ENCODE measurements around the gene DDX41. TPM values are rescaled to one million over a fixed set of nuclear protein-coding genes. Genes with fewer than 3 reads are reported as not detected.

Gene DDX41
- total and polyA plus RNA-seq, 8 donors = 54.9 to 263 (median 82.0) TPM

- H3K9me3 ChIP-seq = peaks cover 0 to 8% (median 4%) of the 10 kb centered on the region in 4 donors
- no peak for DNase-seq
- intact Hi-C loops (cut with DNase I; ENCODE audit: low total_unique reads) = no loop called here
- peaks cover 18 to 28% (median 25%) of the 10 kb centered on the region in 4 donors for H3K4me1 ChIP-seq
- no peak overlapping the region for H3K4me3 ChIP-seq
- no peaks in the 10 kb centered on the region for H3K27me3 ChIP-seq
- 47 to 57% (median 54%) methylated on average over 4 of the region's 4 CpGs for WGBS, 5 donors
- TF ChIP-seq EP300 (IDR thresholded peaks at IDR 0.05) (no peak), CTCF (IDR thresholded peaks at IDR 0.05) (no peak), POLR2AphosphoS5 (IDR thresholded peaks at IDR 0.05) (no peak), POLR2A (IDR thresholded peaks at IDR 0.05) (no peak)
- H3K36me3 ChIP-seq = peaks cover 0 to 7% (median 1%) of the 10 kb centered on the region in 4 donors
- H3K27ac ChIP-seq = no peak overlapping the region
Measured at GRCh38 chr5:177557041-177557647, 40.4 kb upstream of the DDX41 start.

- intact Hi-C loops (cut with DNase I; ENCODE audit: low total_unique reads) = no loop called here
- no peak for DNase-seq
- H3K27me3 ChIP-seq = no peaks in the 10 kb centered on the region
- H3K9me3 ChIP-seq = no peaks in the 10 kb centered on the region
- 82 to 98% (median 94%) methylated on average over 5 of the region's 5 CpGs for WGBS, 5 donors
- no peak overlapping the region for H3K27ac ChIP-seq
- peaks cover 18 to 42% (median 33%) of the 10 kb centered on the region in 4 donors for H3K4me1 ChIP-seq
- H3K36me3 ChIP-seq = peaks cover 5 to 14% (median 8%) of the 10 kb centered on the region in 4 donors
- no peak for TF ChIP-seq CTCF (IDR thresholded peaks at IDR 0.05)
- TF ChIP-seq POLR2AphosphoS5 (IDR thresholded peaks at IDR 0.05) = no peak
- TF ChIP-seq EP300 (IDR thresholded peaks at IDR 0.05) = no peak
- TF ChIP-seq POLR2A (IDR thresholded peaks at IDR 0.05) = no peak
- no peak overlapping the region for H3K4me3 ChIP-seq
Measured at GRCh38 chr5:177555665-177556064, 38.9 kb upstream of the DDX41 start.

GRCh38 chr5:177555228-177555627, 38.5 kb upstream of the DDX41 start:
- no peak overlapping the region for H3K27ac ChIP-seq
- intact Hi-C loops (cut with DNase I; ENCODE audit: low total_unique reads) = no loop called here
- no peaks in the 10 kb centered on the region for H3K9me3 ChIP-seq
- WGBS, 5 donors = 81 to 90% (median 87%) methylated on average over 2 of the region's 2 CpGs
- peaks cover 18 to 46% (median 35%) of the 10 kb centered on the region in 4 donors for H3K4me1 ChIP-seq
- H3K4me3 ChIP-seq = peak overlapping the region; percentile 86 to 100 (median 94)
- no peaks in the 10 kb centered on the region for H3K27me3 ChIP-seq
- TF ChIP-seq POLR2AphosphoS5 (IDR thresholded peaks at IDR 0.05) (no peak), POLR2A (IDR thresholded peaks at IDR 0.05) (no peak), CTCF (IDR thresholded peaks at IDR 0.05) (no peak)
- H3K36me3 ChIP-seq = peaks cover 5 to 18% (median 9%) of the 10 kb centered on the region in 4 donors
- DNase-seq = no peak

- H3K4me3 ChIP-seq = peak within 1 kb of the TSS; percentile 86 to 100 (median 94)
- peak within 1 kb of the TSS; percentile 78 to 93 (median 83) for H3K27ac ChIP-seq
- H3K27me3 ChIP-seq = no peaks in the 10 kb centered on the region
- H3K4me1 ChIP-seq = peaks cover 18 to 48% (median 36%) of the 10 kb centered on the region in 4 donors
- peaks cover 5 to 18% (median 9%) of the 10 kb centered on the region in 4 donors for H3K36me3 ChIP-seq
- intact Hi-C loops (cut with DNase I; ENCODE audit: low total_unique reads) = no loop called here
- 7 to 14% (median 9%) methylated on average over 25 to 49 of the region's 49 CpGs for WGBS, 5 donors
- DNase-seq = peak; percentile 95 to 97
- no peaks in the 10 kb centered on the region for H3K9me3 ChIP-seq
- TF ChIP-seq POLR2AphosphoS5 (IDR thresholded peaks at IDR 0.05) (peak; percentile 34 to 90 (median 77)), CTCF (IDR thresholded peaks at IDR 0.05) (peak in 2 of 7 experiments; percentile 9 to 23), POLR2A (IDR thresholded peaks at IDR 0.05) (no peak), EP300 (IDR thresholded peaks at IDR 0.05) (no peak)
Measured at GRCh38 chr5:177554474-177555111, 37.8 kb upstream of the DDX41 start, which contains the start of gene FAM193B. Gene FAM193B (minus strand): TSS chr5:177554563. CDS start chr5:177554458, 105 bp downstream.
